IMR-90 (cell line): ENCODE results near the gene POC1B. TPM values are rescaled to one million over a fixed set of nuclear protein-coding genes. Genes with fewer than 3 reads are reported as not detected.

Experiments used
- ATAC-seq: fragments of 200-7000 bp; cut with Tn5 transposase; 2 replicates; pipeline ENCODE4 v1.9.1; 2020; ENCODE audit warnings: low read depth, mild to moderate bottlenecking, moderate library complexity
- BruUV-seq: library from RNA; stranded (reverse); fragments of 400-500 nt; replicated peaks from 2 replicates; lab custom pipeline; 2021; lab: Mats Ljungman, UMichigan
- CTCF ChIA-PET: fragments of 300-600 bp; formaldehyde crosslinking; extraction: SDS; loops from one replicate; lab custom pipeline; 2021; ENCODE audit warnings: antibody characterized with exemption; lab: Yijun Ruan, JAX
- POLR2A ChIA-PET: fragments of 300-600 bp; sonication (Branson Sonifier 250); formaldehyde crosslinking; loops from one replicate; lab custom pipeline; 2022; ENCODE audit warnings: antibody characterized with exemption; ENCODE audit not compliant: unreplicated experiment; lab: Charles Lee
- DNase-seq: peaks from one replicate; pipeline ENCODE4 v3.0.0; 2013
- H2AFZ ChIP-seq: replicated peaks from 2 replicates; pipeline ENCODE3; 2013; ENCODE audit warnings: low read length, mild to moderate bottlenecking; ENCODE audit not compliant: poor library complexity
- H2AK5ac ChIP-seq: 2 replicates; pipeline ENCODE4 v1.6.1; 2013; ENCODE audit warnings: low read depth, low read length, inconsistent platforms
- H2AK9ac ChIP-seq: replicated peaks from 2 replicates; pipeline ENCODE3; 2013; ENCODE audit warnings: mild to moderate bottlenecking, low read depth, low read length, moderate library complexity; ENCODE audit not compliant: poor library complexity
- H2BK120ac ChIP-seq: 2 replicates; pipeline ENCODE4 v1.6.1; 2013; ENCODE audit warnings: low read depth, low read length, inconsistent platforms
- H2BK15ac ChIP-seq: 3 replicates; pipeline ENCODE4 v1.6.1; 2013; ENCODE audit warnings: low read depth, low read length, inconsistent platforms
- H2BK20ac ChIP-seq: 2 replicates; pipeline ENCODE4 v1.6.1; 2013; ENCODE audit warnings: low read depth, mild to moderate bottlenecking, inconsistent platforms, low read length, moderate library complexity
- H2BK5ac ChIP-seq: 2 replicates; pipeline ENCODE4 v1.6.1; 2013; ENCODE audit warnings: mild to moderate bottlenecking, low read depth, low read length, inconsistent platforms; ENCODE audit not compliant: poor library complexity, severe bottlenecking
- H3K14ac ChIP-seq: replicated peaks from 2 replicates; pipeline ENCODE4 v1.6.1; 2013; ENCODE audit warnings: low read depth, low read length, inconsistent platforms
- H3K18ac ChIP-seq: 2 replicates; pipeline ENCODE4 v1.6.1; 2013; ENCODE audit warnings: low read depth, low read length, control low read depth
- H3K23ac ChIP-seq: 2 replicates; pipeline ENCODE4 v1.6.1; 2013; ENCODE audit warnings: low read depth, low read length, inconsistent platforms
- H3K27ac ChIP-seq: 2 replicates; pipeline ENCODE4 v1.5.1; 2013; ENCODE audit warnings: mild to moderate bottlenecking, control low read depth, low read length; ENCODE audit not compliant: insufficient read depth
- H3K27me3 ChIP-seq: 2 replicates; pipeline ENCODE4 v1.6.1; 2013; ENCODE audit warnings: low read length; ENCODE audit not compliant: control insufficient read depth, insufficient read depth
- H3K36me3 ChIP-seq: 2 replicates; pipeline ENCODE4 v1.6.1; 2013; ENCODE audit warnings: low read length, mixed read lengths; ENCODE audit not compliant: control insufficient read depth, insufficient read depth
- H3K4ac ChIP-seq: 2 replicates; pipeline ENCODE4 v1.6.1; 2013; ENCODE audit warnings: low read depth, low read length, inconsistent platforms
- H3K4me1 ChIP-seq: 2 replicates; pipeline ENCODE4 v1.6.1; 2013; ENCODE audit warnings: low read length, mixed read lengths; ENCODE audit not compliant: control insufficient read depth, insufficient read depth
- H3K4me2 ChIP-seq: 2 replicates; pipeline ENCODE4 v1.6.1; 2013; ENCODE audit warnings: low read depth, mild to moderate bottlenecking, control low read depth, low read length, moderate library complexity
- H3K4me3 ChIP-seq: 2 replicates; pipeline ENCODE4 v1.5.1; 2013; ENCODE audit warnings: low read depth, mild to moderate bottlenecking, control low read depth, low read length, moderate library complexity; ENCODE audit not compliant: insufficient read depth
- H3K56ac ChIP-seq: 2 replicates; pipeline ENCODE4 v1.6.1; 2013; ENCODE audit warnings: low read length, inconsistent platforms; ENCODE audit not compliant: insufficient read depth; ENCODE audit errors: extremely low read depth
- H3K79me1 ChIP-seq, 2 experiments: 2 replicates each; pipeline ENCODE4 v1.6.1; 2013; ENCODE audit warnings: low read length in 2 of 2, inconsistent platforms in 1 of 2, low read depth in 1 of 2
- H3K9ac ChIP-seq: 2 replicates; pipeline ENCODE4 v1.6.1; 2013; ENCODE audit warnings: low read depth, low read length, control low read depth
- H3K9me1 ChIP-seq: 2 replicates; pipeline ENCODE4 v1.6.1; 2013; ENCODE audit warnings: low read length, inconsistent platforms; ENCODE audit not compliant: insufficient read depth
- H3K9me3 ChIP-seq: 2 replicates; pipeline ENCODE4 v1.6.1; 2013; ENCODE audit warnings: low read length; ENCODE audit not compliant: control insufficient read depth, insufficient read depth
- H4K20me1 ChIP-seq: 2 replicates; pipeline ENCODE4 v1.6.1; 2013; ENCODE audit warnings: low read length, inconsistent platforms; ENCODE audit not compliant: insufficient read depth
- H4K5ac ChIP-seq: 2 replicates; pipeline ENCODE4 v1.6.1; 2013; ENCODE audit warnings: mild to moderate bottlenecking, low read depth, low read length, control low read depth
- H4K8ac ChIP-seq, 2 experiments: 2 replicates each; pipeline ENCODE4 v1.6.1; 2013; ENCODE audit warnings: low read depth in 2 of 2, low read length in 2 of 2, control low read depth in 1 of 2, inconsistent platforms in 1 of 2
- H4K91ac ChIP-seq: 2 replicates; pipeline ENCODE4 v1.6.1; 2013; ENCODE audit warnings: low read depth, low read length, inconsistent platforms; ENCODE audit not compliant: insufficient read depth
- BHLHE40 ChIP-seq: fragments of 150-350 bp; IDR thresholded peaks from 2 replicates; pipeline ENCODE4 v1.6.1; 2016; ENCODE audit warnings: mild to moderate bottlenecking, low read depth, low read length
- CHD1 ChIP-seq: IDR thresholded peaks from 2 replicates; pipeline ENCODE4 v1.6.1; 2012; ENCODE audit warnings: low read depth, low read length, improper control_type of control experiment
- CTCF ChIP-seq: conservative IDR thresholded peaks from 2 replicates; pipeline ENCODE4 v1.5.1; 2012; ENCODE audit warnings: mild to moderate bottlenecking, low read depth, low read length, improper control_type of control experiment
- ELK1 ChIP-seq: fragments of 150-350 bp; IDR thresholded peaks from 2 replicates; pipeline ENCODE4 v1.6.1; 2016; ENCODE audit warnings: low read depth, mild to moderate bottlenecking, low read length, moderate library complexity, borderline replicate concordance
- FOS ChIP-seq: fragments of 150-350 bp; IDR thresholded peaks from 2 replicates; pipeline ENCODE4 v1.6.1; 2016; ENCODE audit warnings: low read depth, low read length
- MXI1 ChIP-seq: IDR thresholded peaks from 2 replicates; pipeline ENCODE4 v1.6.1; 2012; ENCODE audit warnings: low read depth, mild to moderate bottlenecking, low read length, moderate library complexity, borderline replicate concordance
- RAD21 ChIP-seq: IDR thresholded peaks from 2 replicates; pipeline ENCODE4 v1.6.1; 2012; ENCODE audit warnings: low read length, improper control_type of control experiment
- RCOR1 ChIP-seq: IDR thresholded peaks from 2 replicates; pipeline ENCODE4 v1.6.1; 2012; ENCODE audit warnings: mild to moderate bottlenecking, low read length, improper control_type of control experiment; ENCODE audit not compliant: insufficient replicate concordance
- SMC3 ChIP-seq: fragments of 150-350 bp; IDR thresholded peaks from 2 replicates; pipeline ENCODE4 v1.6.1; 2016; ENCODE audit warnings: low read depth, mild to moderate bottlenecking, antibody characterized with exemption, low read length, moderate library complexity
- WGBS, 2 experiments: methylation state at CpG; one replicate each; pipeline versions ENCODE4 v1.1.5 to v1.1.7; 2013; ENCODE audit warnings: missing lambda C conversion rate in 2 of 2; ENCODE audit not compliant: insufficient read length in 1 of 2; ENCODE audit errors: extremely low coverage in 2 of 2; 5-methylcytosine and 5-hydroxymethylcytosine counted together
- dilution Hi-C: fragments of 300-500 bp; cut with HindIII; formaldehyde crosslinking; loops from one replicate; pipeline ENCODE4 v1.14.3; 2018; ENCODE audit warnings: low sequenced_read_pairs; ENCODE audit not compliant: unreplicated experiment
- in situ Hi-C: fragments of 300-500 bp; cut with MboI; formaldehyde crosslinking; loops from 3 replicates; pipeline ENCODE4 v1.14.3; 2019; ENCODE audit warnings: low sequenced_read_pairs, inconsistent platforms, mixed read lengths
- intact Hi-C: fragments of 100-400 bp; cut with micrococcal nuclease; formaldehyde crosslinking; loops from 2 replicates; pipeline ENCODE4 v1.10.0; 2022
- polyA plus RNA-seq, 3 experiments: library from polyadenylated mRNA; depleted of rRNA; stranded (reverse); fragments of >200 nt; gene quantifications; 2 replicates each; pipeline ENCODE4 v1.2.3, GENCODE V29; 2012; ENCODE audit warnings: low replicate concordance in 1 of 3
- total RNA-seq: library from RNA; depleted of rRNA; stranded (reverse); fragments of >200 nt; gene quantifications from 2 replicates; pipeline ENCODE4 v1.2.3, GENCODE V29; 2012
- TF ChIP-seq, protein P1 (sequence below): fragments of 150-350 bp; IDR thresholded peaks from 2 replicates; pipeline ENCODE4 v1.6.1; 2017; ENCODE audit warnings: mild to moderate bottlenecking, antibody characterized with exemption, low read length, low read depth

The POC1B gene
- total and polyA plus RNA-seq, 2 of the 4 experiments (the other 2 are of a cell fraction), result 5.0 to 10.4 TPM

- intact Hi-C loops (loop anchor here (2.0 to 10.0 kb wide), 3 partner anchors 173 to 941 kb away; partner anchors contain the start of genes DUSP6 and KITLG), in situ Hi-C loops (loop anchor here (5.0 to 10.0 kb wide), 3 partner anchors 53 to 508 kb away; partner anchors contain the start of gene DUSP6), dilution Hi-C loops (no loop called here)
- ATAC-seq, result peak; percentile 13
- peak overlapping the region; percentile 100 for H2AFZ ChIP-seq
- no TSS peak for BruUV-seq
- peak overlapping the region; percentile 66 for H2AK9ac ChIP-seq
- H2BK15ac ChIP-seq, result no peak overlapping the region
- no peak for DNase-seq
- peak overlapping the region; percentile 73 for H3K4me2 ChIP-seq
- peak overlapping the region; percentile 34 to 87; a peak in 2 of 4 replicates for H4K8ac ChIP-seq
- H2BK20ac ChIP-seq, result no peak overlapping the region
- H4K91ac ChIP-seq, result no peak overlapping the region
- H2BK5ac ChIP-seq, result peak overlapping the region; percentile 50
- peak overlapping the region; percentile 84; the same call in 1 of the 2 replicates for H3K4ac ChIP-seq
- H3K79me1 ChIP-seq, result peaks cover 28 to 29% of the 10 kb centered on the region in 2 experiments
- TF ChIP-seq CHD1, result no peak
- no peak for TF ChIP-seq RCOR1
- TF ChIP-seq RAD21, result no peak
- no peak for TF ChIP-seq SMC3
- TF ChIP-seq MXI1, result no peak
- TF ChIP-seq FOS, result no peak
- TF ChIP-seq ELK1, result no peak
- TF ChIP-seq, protein P1, sequence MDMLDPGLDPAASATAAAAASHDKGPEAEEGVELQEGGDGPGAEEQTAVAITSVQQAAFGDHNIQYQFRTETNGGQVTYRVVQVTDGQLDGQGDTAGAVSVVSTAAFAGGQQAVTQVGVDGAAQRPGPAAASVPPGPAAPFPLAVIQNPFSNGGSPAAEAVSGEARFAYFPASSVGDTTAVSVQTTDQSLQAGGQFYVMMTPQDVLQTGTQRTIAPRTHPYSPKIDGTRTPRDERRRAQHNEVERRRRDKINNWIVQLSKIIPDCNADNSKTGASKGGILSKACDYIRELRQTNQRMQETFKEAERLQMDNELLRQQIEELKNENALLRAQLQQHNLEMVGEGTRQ, result no peak
- TF ChIP-seq CTCF, result no peak
- TF ChIP-seq BHLHE40, result no peak
- CTCF ChIA-PET, result interaction anchor here (0.7 to 1.9 kb wide), 6 partner anchors 14 to 508 kb away, joined by 3 to 10 read pairs (median 4); no protein-coding TSS in a partner anchor
- H4K5ac ChIP-seq, result no peak overlapping the region; the same call in 1 of the 2 replicates
- no peak overlapping the region for H2BK120ac ChIP-seq
- H3K9me1 ChIP-seq, result peaks cover 3% of the 10 kb centered on the region; the same call in 1 of the 2 replicates
- H3K9ac ChIP-seq, result peak overlapping the region; percentile 79
- no peak overlapping the region for H3K18ac ChIP-seq
- H3K23ac ChIP-seq, result no peak overlapping the region
- WGBS, 2 experiments, result 0% methylated on average over 32 of the region's 53 CpGs; no CpG with 5 or more reads in 1 of the 2 experiments
- POLR2A ChIA-PET, result interaction anchor here (0.7 kb wide), 1 partner anchor 172 kb away, joined by 6 read pairs; no protein-coding TSS in a partner anchor
- no peak overlapping the region for H3K56ac ChIP-seq
- no peak overlapping the region for H2AK5ac ChIP-seq
- peaks cover 3% of the 10 kb centered on the region; the same call in 1 of the 2 replicates for H4K20me1 ChIP-seq
- H3K27me3 ChIP-seq, result no peaks in the 10 kb centered on the region
- H3K4me1 ChIP-seq, result peaks cover 11% of the 10 kb centered on the region
- peak overlapping the region; percentile 56; the same call in 1 of the 2 replicates for H3K27ac ChIP-seq
- H3K4me3 ChIP-seq, result peak overlapping the region; percentile 88
- 0 out of 2 replicates have a peak, but pooled peaks cover 2% of the 10 kb centered on the region for H3K36me3 ChIP-seq
- H3K14ac ChIP-seq, result no peak overlapping the region
- no peaks in the 10 kb centered on the region for H3K9me3 ChIP-seq
Observed at GRCh38 chr12:89525305-89525823, 483 bp downstream of the POC1B start.
